ENCODE measurements around the gene DCAF8L2. TPM values are rescaled to one million over a fixed set of nuclear protein-coding genes. Genes with fewer than 3 reads are reported as not detected.

The DCAF8L2 gene
- total and polyA plus RNA-seq, 2 experiments from 2014 or later: not detected

DNA sequence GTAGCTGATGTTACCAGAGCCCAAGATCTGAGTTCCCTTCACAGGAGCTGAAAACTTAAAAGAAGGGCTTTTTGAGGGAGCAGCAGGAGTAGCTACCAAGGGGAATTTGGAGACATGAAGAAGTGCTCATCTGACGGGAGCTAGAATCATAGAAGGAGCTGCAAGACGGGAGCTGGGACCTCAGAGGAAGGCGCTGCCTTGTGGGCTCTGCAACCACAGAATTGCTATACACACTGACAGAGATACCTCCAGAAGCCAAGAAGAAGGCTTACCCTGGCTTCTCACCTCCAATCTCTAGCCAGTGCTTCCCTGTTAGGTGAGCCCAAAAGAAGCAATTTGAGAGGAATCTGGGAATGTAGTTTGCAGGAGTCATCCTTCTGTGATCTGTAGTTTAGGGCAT, 35.9 kb downstream of the DCAF8L2 start:
- no peak for DNase-seq (ENCODE audit: low read depth in 1 of 2, low spot score in 1 of 2)
- H3K36me3 ChIP-seq: no peaks in the 10 kb centered on the region
- no peaks in the 10 kb centered on the region for H3K4me1 ChIP-seq (ENCODE audit: low read depth)
- TF ChIP-seq, protein P1, sequence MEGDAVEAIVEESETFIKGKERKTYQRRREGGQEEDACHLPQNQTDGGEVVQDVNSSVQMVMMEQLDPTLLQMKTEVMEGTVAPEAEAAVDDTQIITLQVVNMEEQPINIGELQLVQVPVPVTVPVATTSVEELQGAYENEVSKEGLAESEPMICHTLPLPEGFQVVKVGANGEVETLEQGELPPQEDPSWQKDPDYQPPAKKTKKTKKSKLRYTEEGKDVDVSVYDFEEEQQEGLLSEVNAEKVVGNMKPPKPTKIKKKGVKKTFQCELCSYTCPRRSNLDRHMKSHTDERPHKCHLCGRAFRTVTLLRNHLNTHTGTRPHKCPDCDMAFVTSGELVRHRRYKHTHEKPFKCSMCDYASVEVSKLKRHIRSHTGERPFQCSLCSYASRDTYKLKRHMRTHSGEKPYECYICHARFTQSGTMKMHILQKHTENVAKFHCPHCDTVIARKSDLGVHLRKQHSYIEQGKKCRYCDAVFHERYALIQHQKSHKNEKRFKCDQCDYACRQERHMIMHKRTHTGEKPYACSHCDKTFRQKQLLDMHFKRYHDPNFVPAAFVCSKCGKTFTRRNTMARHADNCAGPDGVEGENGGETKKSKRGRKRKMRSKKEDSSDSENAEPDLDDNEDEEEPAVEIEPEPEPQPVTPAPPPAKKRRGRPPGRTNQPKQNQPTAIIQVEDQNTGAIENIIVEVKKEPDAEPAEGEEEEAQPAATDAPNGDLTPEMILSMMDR (IDR thresholded peaks at IDR 0.05; ENCODE audit: low read depth, low read length): no peak
- H3K27ac ChIP-seq: no peak overlapping the region
- no peaks in the 10 kb centered on the region for H3K27me3 ChIP-seq
- no peaks in the 10 kb centered on the region for H3K9me3 ChIP-seq (ENCODE audit: low read depth)
- no peak overlapping the region for H3K4me3 ChIP-seq

DNA sequence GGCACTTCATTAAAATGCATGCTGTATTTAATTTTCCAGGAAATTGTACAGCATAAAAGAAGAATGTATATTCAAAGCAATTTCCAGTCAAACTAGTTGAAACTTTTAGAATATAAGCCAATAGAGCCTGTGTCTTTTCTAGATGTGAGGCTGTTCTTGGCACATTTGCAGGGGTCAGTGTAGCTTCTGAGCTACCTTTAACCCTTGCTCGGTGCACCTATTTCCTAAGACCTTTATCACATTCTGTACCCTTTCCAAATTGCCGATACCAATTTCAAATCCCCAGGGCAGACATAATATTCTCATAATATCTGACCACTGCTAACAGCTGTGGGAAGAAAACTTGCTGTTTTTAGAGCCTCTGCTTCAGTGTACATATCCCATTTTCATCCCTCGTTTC, 43.2 kb downstream of the DCAF8L2 start:
- no peak for DNase-seq (ENCODE audit: low read depth in 1 of 2, low spot score in 1 of 2)
- Histone ChIP-seq H3K9me3 (ENCODE audit: low read depth) (no peaks in the 10 kb centered on the region), H3K4me1 (ENCODE audit: low read depth) (no peaks in the 10 kb centered on the region), H3K4me3 (no peak overlapping the region), H3K27me3 (no peaks in the 10 kb centered on the region), H3K27ac (no peak overlapping the region), H3K36me3 (no peaks in the 10 kb centered on the region)
- TF ChIP-seq, protein P1 (IDR thresholded peaks at IDR 0.05; ENCODE audit: low read depth, low read length): no peak

DNA sequence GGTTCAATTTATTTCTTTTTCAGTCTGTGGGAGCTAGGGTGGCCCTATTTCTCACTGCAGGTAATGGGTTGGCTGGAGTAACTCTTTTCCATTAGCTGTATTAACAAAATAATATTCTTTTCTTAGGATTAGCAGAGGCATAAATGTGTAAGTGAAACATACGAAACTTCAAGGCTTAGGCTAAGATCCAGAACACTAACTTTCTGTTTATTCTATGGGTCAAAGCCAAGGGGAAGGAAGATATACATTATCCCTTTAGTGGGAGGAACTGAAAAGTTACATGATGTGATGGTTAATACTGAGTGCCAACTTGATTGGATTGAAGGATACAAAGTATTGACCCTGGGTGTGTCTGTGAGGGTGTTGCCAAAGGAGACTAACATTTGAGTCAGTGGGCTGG, 66.4 kb downstream of the DCAF8L2 start:
- TF ChIP-seq, protein P1 (IDR thresholded peaks at IDR 0.05; ENCODE audit: low read depth, low read length): no peak
- Histone ChIP-seq H3K9me3 (ENCODE audit: low read depth) (no peaks in the 10 kb centered on the region), H3K27ac (no peak overlapping the region), H3K27me3 (no peaks in the 10 kb centered on the region), H3K4me1 (ENCODE audit: low read depth) (no peaks in the 10 kb centered on the region), H3K36me3 (no peaks in the 10 kb centered on the region), H3K4me3 (no peak overlapping the region)
- no peak for DNase-seq (ENCODE audit: low read depth in 1 of 2, low spot score in 1 of 2)

DNA sequence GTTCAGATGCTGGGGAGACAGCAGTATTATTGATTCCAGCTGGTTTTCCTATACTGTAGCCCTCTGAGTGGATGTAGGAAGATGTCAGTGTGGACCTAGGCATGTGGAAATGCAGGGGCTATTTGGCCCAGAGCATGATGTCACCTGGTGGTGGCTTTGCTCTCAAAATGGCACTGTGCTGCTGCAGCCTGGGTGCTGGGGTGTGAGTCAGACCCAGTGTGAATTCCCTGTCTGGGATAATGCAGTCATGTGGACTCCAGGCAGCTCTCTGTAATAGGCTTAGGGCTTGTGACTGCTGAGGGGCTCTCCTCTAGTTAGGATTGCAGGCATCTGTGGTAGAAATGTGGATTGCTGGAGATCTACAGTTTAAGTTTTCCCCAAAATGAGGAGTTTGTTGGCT, 70.7 kb downstream of the DCAF8L2 start:
- H3K4me1 ChIP-seq (ENCODE audit: low read depth): no peaks in the 10 kb centered on the region

DNA sequence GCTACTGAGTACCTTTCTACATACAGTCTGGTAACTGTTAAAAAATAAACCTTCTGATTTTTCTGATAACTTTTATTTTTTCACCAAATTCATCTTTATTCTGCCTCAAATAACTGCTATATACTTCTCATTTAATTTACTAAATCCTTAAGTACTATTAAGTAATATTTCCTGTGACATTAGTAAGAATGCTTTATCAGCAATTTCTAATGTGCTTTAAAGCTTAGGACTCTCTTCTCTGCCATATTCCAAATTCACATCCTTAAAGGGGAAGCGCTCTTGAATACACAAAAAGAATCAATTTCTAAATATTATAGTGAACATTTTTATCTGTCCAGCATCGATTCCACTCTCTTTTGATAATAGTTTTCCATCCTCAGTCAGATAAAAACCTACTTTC, 81.1 kb downstream of the DCAF8L2 start:
- no peak for DNase-seq (ENCODE audit: low read depth in 1 of 2, low spot score in 1 of 2)
- H3K27me3 ChIP-seq: no peaks in the 10 kb centered on the region
- no peaks in the 10 kb centered on the region for H3K36me3 ChIP-seq
- no peak overlapping the region for H3K27ac ChIP-seq
- H3K9me3 ChIP-seq (ENCODE audit: low read depth): no peaks in the 10 kb centered on the region
- TF ChIP-seq, protein P1 (IDR thresholded peaks at IDR 0.05; ENCODE audit: low read depth, low read length): no peak
- no peaks in the 10 kb centered on the region for H3K4me1 ChIP-seq (ENCODE audit: low read depth)
- H3K4me3 ChIP-seq: no peak overlapping the region

More for the DNA sequence above, 70.7 kb downstream of the DCAF8L2 start:
- H3K9me3 ChIP-seq (ENCODE audit: low read depth): no peaks in the 10 kb centered on the region
- H3K27ac ChIP-seq: no peak overlapping the region
- H3K27me3 ChIP-seq: no peaks in the 10 kb centered on the region
- no peak overlapping the region for H3K4me3 ChIP-seq
- no peak for DNase-seq (ENCODE audit: low read depth in 1 of 2, low spot score in 1 of 2)
- no peaks in the 10 kb centered on the region for H3K36me3 ChIP-seq
- TF ChIP-seq, protein P1 (IDR thresholded peaks at IDR 0.05; ENCODE audit: low read depth, low read length): no peak

DNA sequence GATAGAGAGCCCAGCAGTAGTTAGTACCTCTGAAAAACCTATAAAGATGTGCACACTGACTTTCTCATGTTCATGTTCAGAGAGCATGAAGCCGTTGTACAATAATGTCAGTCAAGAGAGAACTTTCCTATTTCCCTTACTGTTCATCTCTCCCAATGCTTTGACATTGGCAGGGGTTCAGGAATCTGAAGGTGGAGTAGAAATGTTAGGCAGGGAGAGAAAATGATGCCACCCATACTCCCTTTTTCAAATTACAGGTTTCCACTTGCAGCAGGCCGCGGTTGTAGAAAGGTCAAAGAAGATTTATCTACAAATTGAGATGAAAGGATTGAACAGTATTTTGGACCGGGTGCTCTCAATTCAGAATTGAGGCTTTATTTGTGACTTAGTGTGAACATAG, 84.3 kb downstream of the DCAF8L2 start:
- Histone ChIP-seq H3K27ac (no peak overlapping the region), H3K27me3 (no peaks in the 10 kb centered on the region), H3K4me1 (ENCODE audit: low read depth) (no peaks in the 10 kb centered on the region), H3K4me3 (no peak overlapping the region), H3K9me3 (ENCODE audit: low read depth) (no peaks in the 10 kb centered on the region), H3K36me3 (no peaks in the 10 kb centered on the region)
- TF ChIP-seq, protein P1 (IDR thresholded peaks at IDR 0.05; ENCODE audit: low read depth, low read length): no peak
- no peak for DNase-seq (ENCODE audit: low read depth in 1 of 2, low spot score in 1 of 2)
